ENCODE results near the gene BTF3L4. TPM values are rescaled to one million over a fixed set of nuclear protein-coding genes. Genes with fewer than 3 reads are reported as not detected.
"Not testable (repeated sequence)": the region's sequence is repeated elsewhere in the genome, so short reads cannot be mapped to it uniquely, and the experiment has no call there.

BTF3L4 gene
- total RNA-seq, 1 donor from 2014 or later, result 42.0 TPM

- no peak for DNase-seq (ENCODE audit: low spot score)
- Mint-ChIP-seq H3K4me3 (ENCODE audit: unreplicated experiment) (no peak overlapping the region), H3K27ac (ENCODE audit: unreplicated experiment) (no peak overlapping the region), H3K27me3 (ENCODE audit: unreplicated experiment) (peaks cover 2% of the 10 kb centered on the region), H3K36me3 (ENCODE audit: low read depth, unreplicated experiment) (peaks cover 21% of the 10 kb centered on the region), H3K9me3 (ENCODE audit: unreplicated experiment) (no peaks in the 10 kb centered on the region), H3K4me1 (ENCODE audit: unreplicated experiment) (peaks cover 26% of the 10 kb centered on the region)
- no peak for TF ChIP-seq CTCF (IDR thresholded peaks at IDR 0.05; ENCODE audit: unreplicated experiment)
Observed at GRCh38 chr1:52026278-52026677, 29.8 kb upstream of the BTF3L4 start.

GRCh38 chr1:52028328-52028727 is 27.8 kb upstream of the BTF3L4 start:
- no peak overlapping the region for H3K27ac Mint-ChIP-seq (ENCODE audit: unreplicated experiment)
- H3K36me3 Mint-ChIP-seq (ENCODE audit: low read depth, unreplicated experiment), result peaks cover 12% of the 10 kb centered on the region
- H3K4me1 Mint-ChIP-seq (ENCODE audit: unreplicated experiment), result peaks cover 20% of the 10 kb centered on the region
- H3K9me3 Mint-ChIP-seq (ENCODE audit: unreplicated experiment), result no peaks in the 10 kb centered on the region
- no peak for TF ChIP-seq CTCF (IDR thresholded peaks at IDR 0.05; ENCODE audit: unreplicated experiment)
- H3K27me3 Mint-ChIP-seq (ENCODE audit: unreplicated experiment), result peaks cover 2% of the 10 kb centered on the region
- no peak overlapping the region for H3K4me3 Mint-ChIP-seq (ENCODE audit: unreplicated experiment)
- no peak for DNase-seq (ENCODE audit: low spot score)

GRCh38 chr1:52028839-52029238 is 27.3 kb upstream of the BTF3L4 start:
- DNase-seq (ENCODE audit: low spot score); H3K9me3 Mint-ChIP-seq (ENCODE audit: unreplicated experiment); H3K27ac Mint-ChIP-seq (ENCODE audit: unreplicated experiment); H3K36me3 Mint-ChIP-seq (ENCODE audit: low read depth, unreplicated experiment); H3K4me3 Mint-ChIP-seq (ENCODE audit: unreplicated experiment); H3K27me3 Mint-ChIP-seq (ENCODE audit: unreplicated experiment): not testable (repeated sequence)
- H3K4me1 Mint-ChIP-seq (ENCODE audit: unreplicated experiment), result peaks cover 21% of the 10 kb centered on the region

- H3K4me1 Mint-ChIP-seq (ENCODE audit: unreplicated experiment), result peaks cover 25% of the 10 kb centered on the region
- H3K36me3 Mint-ChIP-seq (ENCODE audit: low read depth, unreplicated experiment), result no peaks in the 10 kb centered on the region
- H3K4me3 Mint-ChIP-seq (ENCODE audit: unreplicated experiment), result peak overlapping the region; percentile 92
- peak overlapping the region; percentile 84 for H3K27ac Mint-ChIP-seq (ENCODE audit: unreplicated experiment)
- DNase-seq (ENCODE audit: low spot score), result peak; percentile 3
- TF ChIP-seq CTCF (IDR thresholded peaks at IDR 0.05; ENCODE audit: unreplicated experiment), result no peak
- H3K27me3 Mint-ChIP-seq (ENCODE audit: unreplicated experiment), result peaks cover 9% of the 10 kb centered on the region
- H3K9me3 Mint-ChIP-seq (ENCODE audit: unreplicated experiment), result no peaks in the 10 kb centered on the region
Observed at GRCh38 chr1:52032124-52032784, 23.8 kb upstream of the BTF3L4 start.

- no peak for TF ChIP-seq CTCF (IDR thresholded peaks at IDR 0.05; ENCODE audit: unreplicated experiment)
- Mint-ChIP-seq H3K9me3 (ENCODE audit: unreplicated experiment) (no peaks in the 10 kb centered on the region), H3K27me3 (ENCODE audit: unreplicated experiment) (peaks cover 9% of the 10 kb centered on the region), H3K36me3 (ENCODE audit: low read depth, unreplicated experiment) (no peaks in the 10 kb centered on the region), H3K4me1 (ENCODE audit: unreplicated experiment) (peaks cover 25% of the 10 kb centered on the region), H3K4me3 (ENCODE audit: unreplicated experiment) (peak overlapping the region; percentile 92), H3K27ac (ENCODE audit: unreplicated experiment) (peak overlapping the region; percentile 84)
- peak; percentile 13 for DNase-seq (ENCODE audit: low spot score)
Observed at GRCh38 chr1:52032785-52033131, 23.3 kb upstream of the BTF3L4 start.
